GM13976 (cell line): ENCODE measurements around the gene LONRF2.

Experiments
- DNase-seq: peaks from one replicate; pipeline ENCODE4 v3.0.0; 2012; ENCODE audit warnings: low spot score
- CTCF ChIP-seq: IDR thresholded peaks from 2 replicates; pipeline ENCODE4 v1.5.1; 2012; ENCODE audit warnings: borderline replicate concordance, mild to moderate bottlenecking; ENCODE audit not compliant: insufficient read depth; ENCODE audit errors: extremely low read depth, missing control alignments, control extremely low read depth
- in situ Hi-C: fragments of 300-500 bp; cut with MboI; formaldehyde crosslinking; loops from one replicate; pipeline ENCODE4 v1.12.0; 2022; ENCODE audit warnings: low sequenced_read_pairs, mixed read lengths, inconsistent platforms; ENCODE audit not compliant: unreplicated experiment

Gene LONRF2

GRCh38 chr2:100291152-100291970 is 30.9 kb downstream of the LONRF2 start:
- in situ Hi-C loops, result no loop called here
- TF ChIP-seq CTCF, result no peak
- no peak for DNase-seq

DNA sequence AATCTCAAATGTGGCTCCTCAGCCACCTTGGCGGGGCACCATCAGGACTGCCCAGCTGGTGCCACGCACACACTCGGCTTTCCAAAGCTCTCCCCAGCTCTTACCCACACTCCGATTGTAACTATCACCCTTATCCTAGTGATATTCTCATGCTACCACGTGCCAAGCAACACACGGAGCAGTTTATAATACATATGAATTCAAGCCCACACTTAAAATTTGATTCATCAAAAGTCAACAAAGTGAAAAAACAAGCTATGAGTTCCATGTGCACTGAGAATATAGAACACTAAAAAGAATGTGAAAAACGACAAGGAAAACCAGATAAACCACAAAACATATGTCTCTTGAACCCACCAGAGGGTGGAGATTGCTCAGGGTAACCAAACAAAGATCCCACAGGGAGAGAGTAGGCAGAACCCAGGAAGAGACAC is 31.6 kb downstream of the LONRF2 start:
- no peak for TF ChIP-seq CTCF
- DNase-seq, result no peak
- in situ Hi-C loops, result no loop called here

DNA sequence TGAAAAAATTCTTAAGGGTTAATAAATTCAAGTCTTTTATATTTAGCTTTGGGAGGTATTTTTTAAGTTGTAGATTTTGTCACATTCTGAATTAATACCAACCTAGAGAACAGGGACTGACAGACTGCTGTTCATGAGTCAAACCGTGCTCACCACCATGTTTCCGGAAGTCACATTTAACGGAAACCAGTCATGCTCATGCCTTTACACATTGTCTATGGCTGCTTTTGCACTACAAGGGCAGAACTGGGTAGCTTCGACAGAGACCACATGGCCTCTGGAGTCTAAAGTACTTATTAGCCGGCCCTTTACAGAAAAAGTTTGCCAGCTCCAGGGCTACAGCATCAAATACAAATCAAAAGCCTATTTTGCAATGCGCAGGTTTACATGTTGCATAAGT is 33.3 kb downstream of the LONRF2 start:
- DNase-seq, result no peak
- in situ Hi-C loops, result no loop called here
- no peak for TF ChIP-seq CTCF

DNA sequence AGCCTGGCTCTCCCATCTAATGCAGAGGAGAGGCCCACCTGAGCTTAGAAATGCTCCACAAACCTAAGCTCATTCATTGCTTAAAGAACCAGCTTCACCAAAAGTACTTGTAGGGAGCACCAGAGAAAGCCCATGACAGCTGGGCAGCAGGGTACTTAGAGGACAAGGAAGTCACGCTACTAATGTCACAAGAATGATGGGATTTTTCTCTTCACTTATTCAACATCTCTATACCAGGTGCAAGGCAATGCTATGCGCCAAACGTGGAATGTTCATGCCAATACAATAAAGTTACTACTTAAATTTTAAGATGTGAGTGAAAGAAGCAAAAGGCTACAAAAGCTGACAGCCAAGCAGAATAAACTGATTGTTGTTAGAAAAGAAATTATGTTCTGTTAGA is 36.0 kb downstream of the LONRF2 start:
- TF ChIP-seq CTCF, result no peak
- no peak for DNase-seq
- in situ Hi-C loops, result no loop called here

DNA sequence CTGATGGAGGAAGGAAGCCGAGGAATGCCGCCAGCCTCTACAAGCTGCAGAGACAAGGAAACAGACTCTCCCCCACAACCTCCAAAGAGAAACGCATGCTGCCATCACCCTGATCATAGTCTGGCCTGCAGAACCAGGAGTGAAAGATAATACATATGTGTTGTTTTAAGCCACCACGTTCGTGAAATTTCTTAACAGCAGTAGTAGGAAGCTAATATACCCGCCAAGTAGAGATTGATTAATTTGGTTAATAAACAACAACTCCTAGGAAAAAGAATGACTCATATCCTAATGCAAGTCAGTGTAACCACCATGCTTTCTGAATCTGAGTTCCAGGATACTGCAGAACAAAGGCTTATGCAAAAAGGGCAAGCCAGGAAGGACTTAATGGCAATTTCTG is 36.6 kb downstream of the LONRF2 start:
- TF ChIP-seq CTCF, result no peak
- no peak for DNase-seq
- in situ Hi-C loops, result no loop called here

DNA sequence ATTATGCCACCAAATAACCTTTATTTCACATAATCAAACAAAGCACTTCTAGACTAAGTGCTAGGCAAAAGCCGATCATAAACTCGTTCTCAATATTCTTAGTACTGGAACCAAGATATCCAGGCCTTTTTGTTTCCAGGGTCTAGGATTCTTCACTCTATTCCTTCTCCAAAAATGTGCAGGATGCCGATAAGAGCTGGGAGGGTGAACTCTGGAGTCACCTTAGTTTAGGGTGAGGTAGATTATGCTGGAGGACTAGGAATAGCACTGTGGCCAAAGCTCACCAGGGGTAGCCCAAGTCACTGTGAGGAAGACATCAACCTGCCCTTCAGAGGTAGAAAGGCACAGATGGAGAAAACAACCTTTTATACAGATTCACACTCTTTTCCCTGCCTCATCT is 37.3 kb downstream of the LONRF2 start:
- DNase-seq, result no peak
- TF ChIP-seq CTCF, result no peak
- in situ Hi-C loops, result no loop called here
